ENCODE data around the gene AMIGO3.
"Not testable (repeated sequence)": the region's sequence is repeated elsewhere in the genome, so short reads cannot be mapped to it uniquely, and the experiment has no call there.

DNA sequence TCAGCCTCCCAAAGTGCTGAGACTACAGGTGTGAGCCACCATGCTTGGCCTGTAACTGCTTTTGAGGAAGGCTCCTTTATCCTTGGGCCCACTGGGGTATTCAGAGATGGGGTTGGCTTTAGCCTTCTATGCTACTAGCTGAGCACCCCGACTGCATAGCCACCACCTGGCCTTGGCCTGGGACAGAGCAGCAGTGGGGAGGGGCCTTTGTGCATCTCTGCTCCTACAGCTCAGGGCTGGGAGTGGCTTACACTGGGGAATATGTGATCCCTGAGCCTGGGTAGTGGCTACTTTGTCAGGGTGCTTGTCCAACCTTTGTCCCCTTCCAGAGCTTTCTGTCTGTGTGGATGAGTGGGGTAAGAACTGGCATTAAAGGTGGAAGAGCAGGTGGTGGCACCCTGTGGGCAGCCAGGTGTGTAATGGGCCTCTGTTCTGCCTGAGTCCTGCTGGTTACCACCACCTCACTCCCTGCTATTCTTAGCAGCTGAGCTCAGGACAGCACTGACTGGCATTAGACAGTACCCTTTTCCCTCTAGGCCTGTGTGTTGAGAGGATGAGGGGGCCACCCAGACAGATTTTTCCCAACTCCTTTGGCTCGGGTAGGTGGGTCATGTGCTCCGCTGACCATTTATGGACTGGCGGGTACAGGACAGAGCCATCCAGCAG, 24.0 kb downstream of the AMIGO3 start:
- TF ChIP-seq EZH2 (IDR thresholded peaks at IDR 0.05; ENCODE audit: insufficient read depth, poor library complexity, severe bottlenecking); EZH2phosphoT487 (IDR thresholded peaks at IDR 0.05; ENCODE audit: insufficient read depth, low read depth): not testable (repeated sequence)

Measured in GM23248 (cell line).